Astrocyte (in vitro differentiated cells and primary cell): ENCODE data around the gene IGSF22.

Experiments used
- EZH2 ChIP-seq: IDR thresholded peaks from 2 replicates; pipeline ENCODE4 v1.6.1; 2012; ENCODE audit warnings: mild to moderate bottlenecking, low read length, inconsistent platforms; ENCODE audit not compliant: insufficient read depth
- TF ChIP-seq, protein P1 (sequence below): IDR thresholded peaks from 2 replicates; pipeline ENCODE4 v1.5.1; 2011; ENCODE audit warnings: low read depth, mild to moderate bottlenecking, inconsistent platforms, low read length, moderate library complexity; ENCODE audit not compliant: insufficient read depth

DNA sequence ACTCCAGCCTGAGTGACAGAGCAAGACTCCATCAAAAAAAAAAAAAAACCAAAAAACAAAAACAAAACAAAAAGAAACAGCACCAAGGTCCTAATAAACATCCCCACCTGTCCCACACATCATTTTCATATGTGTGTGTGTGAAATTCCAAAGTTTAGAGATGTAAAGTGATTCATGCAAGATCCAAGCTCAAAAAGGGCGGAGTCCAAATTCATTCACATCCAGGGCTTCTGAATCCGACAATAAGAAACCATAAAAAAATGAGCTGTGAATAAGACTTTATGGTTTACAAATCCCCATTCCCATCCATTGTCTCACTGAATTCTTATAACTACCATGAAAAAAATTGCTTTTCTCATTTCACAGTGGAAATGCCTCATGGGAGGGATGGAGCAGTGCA, 30.9 kb upstream of the IGSF22 start:
- TF ChIP-seq, protein P1, sequence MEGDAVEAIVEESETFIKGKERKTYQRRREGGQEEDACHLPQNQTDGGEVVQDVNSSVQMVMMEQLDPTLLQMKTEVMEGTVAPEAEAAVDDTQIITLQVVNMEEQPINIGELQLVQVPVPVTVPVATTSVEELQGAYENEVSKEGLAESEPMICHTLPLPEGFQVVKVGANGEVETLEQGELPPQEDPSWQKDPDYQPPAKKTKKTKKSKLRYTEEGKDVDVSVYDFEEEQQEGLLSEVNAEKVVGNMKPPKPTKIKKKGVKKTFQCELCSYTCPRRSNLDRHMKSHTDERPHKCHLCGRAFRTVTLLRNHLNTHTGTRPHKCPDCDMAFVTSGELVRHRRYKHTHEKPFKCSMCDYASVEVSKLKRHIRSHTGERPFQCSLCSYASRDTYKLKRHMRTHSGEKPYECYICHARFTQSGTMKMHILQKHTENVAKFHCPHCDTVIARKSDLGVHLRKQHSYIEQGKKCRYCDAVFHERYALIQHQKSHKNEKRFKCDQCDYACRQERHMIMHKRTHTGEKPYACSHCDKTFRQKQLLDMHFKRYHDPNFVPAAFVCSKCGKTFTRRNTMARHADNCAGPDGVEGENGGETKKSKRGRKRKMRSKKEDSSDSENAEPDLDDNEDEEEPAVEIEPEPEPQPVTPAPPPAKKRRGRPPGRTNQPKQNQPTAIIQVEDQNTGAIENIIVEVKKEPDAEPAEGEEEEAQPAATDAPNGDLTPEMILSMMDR, result no peak
- TF ChIP-seq EZH2, result no peak
